GM18517 (cell line): ENCODE data around the gene RNF150.
A peak's percentile ranks its signal among the peaks of the same experiment; 100 is the strongest.
"Not testable (repeated sequence)": the region's sequence is repeated elsewhere in the genome, so short reads cannot be mapped to it uniquely, and the experiment has no call there.

Source experiments
- ATAC-seq: cut with Tn5 transposase; IDR thresholded peaks from one replicate; pipeline ENCODE4 v1.9.1; 2021; ENCODE audit warnings: mild to moderate bottlenecking, moderate library complexity; ENCODE audit not compliant: unreplicated experiment

Gene RNF150

DNA sequence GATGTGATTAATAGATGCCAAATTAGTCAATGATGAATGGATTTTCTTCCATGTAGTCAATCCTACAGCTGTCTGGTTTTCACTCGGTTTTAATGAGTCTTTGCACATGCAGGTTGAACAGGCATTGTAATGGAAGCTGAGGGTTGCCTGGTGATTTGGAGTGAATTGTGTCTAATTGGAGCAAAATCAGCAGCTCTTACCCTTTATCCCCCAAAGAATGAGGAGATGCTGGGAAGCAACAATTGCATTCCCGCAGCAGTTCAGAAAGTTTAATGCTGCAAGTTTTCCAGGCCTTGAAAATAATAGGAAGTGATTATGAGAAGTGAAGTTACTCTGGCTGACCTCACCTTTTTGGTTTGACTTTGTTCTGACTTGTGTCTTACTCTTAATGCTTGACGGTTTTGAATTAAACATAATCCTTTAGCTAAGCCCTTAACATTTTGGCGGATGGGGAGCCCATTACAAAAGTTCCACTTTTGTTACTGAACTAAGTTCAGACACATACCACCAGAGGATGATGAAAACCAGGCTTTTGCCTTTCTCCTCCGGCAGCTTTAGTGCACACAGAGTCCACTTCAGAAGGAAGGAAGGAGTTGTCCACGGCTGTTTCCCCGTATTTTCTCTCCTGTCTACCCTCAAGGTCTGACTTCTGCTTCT lies 298.3 kb downstream of the RNF150 start:
- ATAC-seq, result no peak

- ATAC-seq, result no peak
Observed at GRCh38 chr4:140833280-140833679, 300.0 kb downstream of the RNF150 start.

- peak; percentile 89 for ATAC-seq
Observed at GRCh38 chr4:140829825-140830224, 303.4 kb downstream of the RNF150 start.

DNA sequence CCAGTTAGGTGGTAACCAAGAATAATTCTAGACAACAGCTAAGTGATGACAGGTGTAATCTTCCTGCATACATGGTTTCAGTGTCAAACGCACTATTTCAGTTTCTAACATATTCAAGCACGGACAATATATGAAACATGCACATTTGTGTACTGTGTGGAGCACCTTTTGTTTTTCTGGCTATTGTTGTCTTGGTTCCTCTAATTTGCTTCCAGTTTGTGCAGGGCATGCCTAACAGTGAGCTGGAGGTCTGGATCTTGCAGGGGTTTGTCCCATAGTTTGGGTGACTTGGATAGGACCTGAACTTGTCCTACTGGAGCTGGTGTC lies 306.6 kb downstream of the RNF150 start:
- no peak for ATAC-seq

- not testable (repeated sequence) for ATAC-seq
Observed at GRCh38 chr4:140820520-140820919, 312.7 kb downstream of the RNF150 start.

GRCh38 chr4:140819610-140820009 lies 313.7 kb downstream of the RNF150 start:
- no peak for ATAC-seq

- ATAC-seq, result no peak
Observed at GRCh38 chr4:140818433-140818832, 314.8 kb downstream of the RNF150 start.

DNA sequence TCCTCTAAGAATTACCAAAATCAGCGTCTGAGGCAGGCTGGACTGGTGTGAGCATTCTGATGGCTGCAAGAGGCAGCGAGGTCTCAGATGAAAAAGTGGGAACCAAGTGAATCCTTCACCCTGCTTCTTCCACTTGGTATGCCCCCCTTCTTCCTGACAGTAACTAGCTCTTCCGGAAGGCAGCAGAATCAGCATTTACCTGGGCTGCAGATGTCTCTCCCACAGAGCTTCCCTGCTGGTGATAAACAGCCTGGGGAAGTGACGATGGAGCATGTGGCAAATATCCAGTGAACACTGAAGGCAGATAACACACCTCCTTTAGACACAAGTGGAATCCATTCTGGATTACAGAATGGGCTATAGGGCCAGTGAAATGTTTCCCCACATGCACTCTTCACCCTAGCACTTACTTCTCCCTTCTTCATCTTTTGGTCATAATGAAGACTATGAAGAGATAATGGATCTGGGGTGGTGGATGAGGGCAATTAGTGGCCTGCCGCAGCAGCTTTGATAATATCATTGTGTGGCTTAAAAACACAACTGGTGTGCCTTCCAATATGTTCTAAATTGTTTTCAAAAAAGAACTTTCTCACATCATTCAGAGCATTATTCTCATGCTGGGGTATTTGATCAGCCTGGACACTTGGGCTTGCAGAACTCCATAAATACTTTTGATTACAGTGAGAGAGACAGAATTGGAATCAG lies 316.3 kb downstream of the RNF150 start:
- no peak for ATAC-seq

- no peak for ATAC-seq
Observed at GRCh38 chr4:140813804-140814203, 319.5 kb downstream of the RNF150 start.

GRCh38 chr4:140812916-140813315 lies 320.4 kb downstream of the RNF150 start:
- ATAC-seq, result no peak

DNA sequence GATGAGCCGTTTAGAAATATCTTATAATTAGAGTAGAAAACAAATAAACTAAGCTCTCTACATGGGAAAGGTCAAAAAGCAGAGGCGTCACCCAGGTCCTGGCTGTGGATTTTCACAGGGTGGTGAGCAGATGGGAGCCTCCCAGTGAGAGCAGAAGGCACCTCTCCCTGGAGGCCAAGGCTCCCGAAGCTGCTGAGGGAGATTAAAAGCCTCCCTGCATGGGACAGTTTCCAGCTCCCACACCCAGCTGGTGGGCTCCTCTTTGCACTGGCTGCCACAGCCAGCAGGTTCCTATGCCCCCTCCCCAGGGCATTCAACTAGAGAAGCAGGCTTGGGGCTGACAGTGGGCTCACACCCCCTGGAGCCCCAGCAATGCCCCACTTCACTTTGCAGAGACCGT lies 321.8 kb downstream of the RNF150 start:
- ATAC-seq, result no peak

DNA sequence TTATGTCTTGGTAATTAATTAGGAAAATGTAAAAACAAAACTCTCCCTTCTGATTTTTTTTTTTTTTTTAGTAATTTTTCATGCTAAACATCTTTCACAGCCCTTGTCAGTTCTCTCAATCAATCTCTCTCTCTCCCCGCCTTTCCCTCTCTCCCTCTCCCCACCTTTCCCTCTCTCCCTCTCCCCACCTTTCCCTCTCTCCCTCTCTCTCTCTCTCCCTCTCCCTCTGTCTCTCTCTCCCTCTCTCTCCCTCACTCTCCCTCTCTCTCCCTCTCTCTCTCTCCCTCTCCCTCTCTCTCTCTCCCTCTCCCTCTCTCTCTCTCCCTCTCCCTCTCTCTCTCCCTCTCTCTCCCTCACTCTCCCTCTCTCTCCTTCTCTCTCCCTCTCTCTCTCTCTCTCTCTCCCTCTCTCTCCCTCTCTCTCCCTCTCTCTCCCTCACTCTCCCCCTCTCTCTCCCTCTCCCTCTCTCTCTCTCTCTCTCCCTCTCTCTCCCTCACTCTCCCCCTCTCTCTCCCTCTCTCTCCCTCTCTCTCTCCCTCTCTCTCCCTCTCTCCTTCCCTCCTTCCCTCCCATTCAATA lies 322.6 kb downstream of the RNF150 start:
- ATAC-seq, result not testable (repeated sequence)
